Measurements from ENCODE around the gene GADD45GIP1. TPM values are rescaled to one million over a fixed set of nuclear protein-coding genes. Genes with fewer than 3 reads are reported as not detected.
A peak's percentile ranks its signal among the peaks of the same experiment; 100 is the strongest.
"Not testable (repeated sequence)": the region's sequence is repeated elsewhere in the genome, so short reads cannot be mapped to it uniquely, and the experiment has no call there.

GADD45GIP1 gene
- total RNA-seq, 6 experiments from 2014 or later, result 7.7 to 29.3 (median 10.0) TPM

DNA sequence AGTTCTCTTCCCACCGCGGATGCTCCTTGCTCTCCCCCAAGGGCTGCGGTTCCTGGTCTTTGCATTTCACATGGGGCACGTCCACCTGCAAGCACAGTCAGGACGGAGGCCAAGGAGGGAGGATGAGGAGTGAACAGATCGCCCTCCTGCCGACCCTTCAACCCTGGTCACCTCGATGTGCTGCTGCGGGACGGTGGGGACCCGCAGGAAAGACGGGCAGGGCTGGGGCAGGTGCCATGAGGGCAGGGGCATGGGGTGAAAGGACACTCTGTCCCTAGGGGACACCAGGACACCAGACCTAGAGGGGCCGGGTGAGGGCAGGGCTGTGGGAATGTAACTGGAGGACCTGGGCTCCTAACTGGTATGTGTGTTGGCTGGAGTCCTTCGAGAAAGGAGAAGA lies 38.8 kb downstream of the GADD45GIP1 start:
- no peaks in the 10 kb centered on the region for H3K27me3 ChIP-seq
- no peak overlapping the region for H3K27ac ChIP-seq
- intact Hi-C loops (cut with DNase I), result no loop called here
- H3K36me3 ChIP-seq, result peaks cover 0 to 11% (median 3%) of the 10 kb centered on the region in 4 donors
- peaks cover 0 to 10% (median 2%) of the 10 kb centered on the region in 4 donors for H3K4me1 ChIP-seq
- H3K9me3 ChIP-seq, result no peaks in the 10 kb centered on the region
- TF ChIP-seq, protein P1, sequence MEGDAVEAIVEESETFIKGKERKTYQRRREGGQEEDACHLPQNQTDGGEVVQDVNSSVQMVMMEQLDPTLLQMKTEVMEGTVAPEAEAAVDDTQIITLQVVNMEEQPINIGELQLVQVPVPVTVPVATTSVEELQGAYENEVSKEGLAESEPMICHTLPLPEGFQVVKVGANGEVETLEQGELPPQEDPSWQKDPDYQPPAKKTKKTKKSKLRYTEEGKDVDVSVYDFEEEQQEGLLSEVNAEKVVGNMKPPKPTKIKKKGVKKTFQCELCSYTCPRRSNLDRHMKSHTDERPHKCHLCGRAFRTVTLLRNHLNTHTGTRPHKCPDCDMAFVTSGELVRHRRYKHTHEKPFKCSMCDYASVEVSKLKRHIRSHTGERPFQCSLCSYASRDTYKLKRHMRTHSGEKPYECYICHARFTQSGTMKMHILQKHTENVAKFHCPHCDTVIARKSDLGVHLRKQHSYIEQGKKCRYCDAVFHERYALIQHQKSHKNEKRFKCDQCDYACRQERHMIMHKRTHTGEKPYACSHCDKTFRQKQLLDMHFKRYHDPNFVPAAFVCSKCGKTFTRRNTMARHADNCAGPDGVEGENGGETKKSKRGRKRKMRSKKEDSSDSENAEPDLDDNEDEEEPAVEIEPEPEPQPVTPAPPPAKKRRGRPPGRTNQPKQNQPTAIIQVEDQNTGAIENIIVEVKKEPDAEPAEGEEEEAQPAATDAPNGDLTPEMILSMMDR (IDR thresholded peaks at IDR 0.05), result no peak
- no peak for TF ChIP-seq POLR2A (IDR thresholded peaks at IDR 0.05)
- no peak overlapping the region for H3K4me3 ChIP-seq
- 100% methylated on average over 1 of the region's 14 CpGs for WGBS (ENCODE audit: insufficient coverage, low coverage, low lambda C conversion rate, missing lambda C conversion rate)
- DNase-seq, result no peak
- no peak for ATAC-seq

- H3K27ac ChIP-seq; H3K9me3 ChIP-seq; DNase-seq; H3K36me3 ChIP-seq; ATAC-seq; intact Hi-C loops (cut with DNase I); H3K27me3 ChIP-seq; H3K4me3 ChIP-seq: not testable (repeated sequence)
- 85% methylated on average over 4 of the region's 4 CpGs for WGBS (ENCODE audit: insufficient coverage, low coverage, low lambda C conversion rate, missing lambda C conversion rate)
- H3K4me1 ChIP-seq, result peaks cover 0 to 20% (median 2%) of the 10 kb centered on the region in 4 donors
These were observed 41.2 kb downstream of the GADD45GIP1 start for GRCh38 chr19:12915860-12916259.

DNA sequence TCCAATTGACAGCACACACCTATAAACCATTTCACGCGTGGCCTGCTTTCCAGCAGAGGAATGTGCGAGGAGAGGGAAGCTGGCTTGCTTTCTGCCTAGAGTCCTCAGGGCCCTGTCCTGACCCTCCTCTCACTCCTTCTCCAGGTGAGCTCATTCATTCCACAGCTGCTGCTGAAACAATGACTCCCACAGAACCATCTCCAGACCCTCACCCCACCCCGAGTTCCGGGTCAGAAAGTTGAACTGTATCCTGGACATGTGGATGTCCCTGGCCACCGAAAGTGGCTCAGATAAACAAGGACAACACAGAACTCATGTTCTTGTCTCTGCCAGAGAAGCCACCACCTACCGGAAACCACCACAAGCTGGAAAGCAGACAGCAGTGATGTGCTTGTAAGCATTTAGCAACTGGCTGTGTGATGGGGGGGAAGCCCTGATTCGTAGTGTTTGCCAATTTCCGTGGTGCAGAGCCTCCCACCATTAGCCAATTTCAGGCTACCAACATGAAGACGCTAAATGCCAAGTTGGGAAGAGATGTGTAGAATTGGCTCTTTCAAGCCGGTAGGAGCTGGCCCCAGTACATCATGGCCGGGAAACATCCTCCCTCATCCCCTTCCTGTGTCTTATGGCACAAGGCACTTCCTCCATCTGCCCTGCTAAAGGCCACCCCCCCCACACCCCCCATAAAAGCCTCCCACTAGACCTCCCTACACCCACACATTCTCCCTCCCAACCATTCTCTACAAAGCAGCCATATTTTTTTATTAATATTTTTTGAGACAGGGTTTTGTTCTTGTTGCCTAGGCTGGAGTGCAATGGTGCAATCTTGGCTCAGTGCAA lies 43.0 kb downstream of the GADD45GIP1 start:
- Histone ChIP-seq H3K4me3 (no peak overlapping the region), H3K4me1 (peaks cover 0 to 20% (median 2%) of the 10 kb centered on the region in 4 donors), H3K27me3 (no peaks in the 10 kb centered on the region), H3K27ac (no peak overlapping the region), H3K9me3 (no peaks in the 10 kb centered on the region), H3K36me3 (no peaks in the 10 kb centered on the region)
- intact Hi-C loops (cut with DNase I), result no loop called here
- DNase-seq (no peak), ATAC-seq (no peak)
- TF ChIP-seq, protein P1 (IDR thresholded peaks at IDR 0.05), result no peak
- TF ChIP-seq POLR2A (IDR thresholded peaks at IDR 0.05), result no peak
- WGBS (ENCODE audit: insufficient coverage, low coverage, low lambda C conversion rate, missing lambda C conversion rate), result 42% methylated on average over 6 of the region's 12 CpGs

DNA sequence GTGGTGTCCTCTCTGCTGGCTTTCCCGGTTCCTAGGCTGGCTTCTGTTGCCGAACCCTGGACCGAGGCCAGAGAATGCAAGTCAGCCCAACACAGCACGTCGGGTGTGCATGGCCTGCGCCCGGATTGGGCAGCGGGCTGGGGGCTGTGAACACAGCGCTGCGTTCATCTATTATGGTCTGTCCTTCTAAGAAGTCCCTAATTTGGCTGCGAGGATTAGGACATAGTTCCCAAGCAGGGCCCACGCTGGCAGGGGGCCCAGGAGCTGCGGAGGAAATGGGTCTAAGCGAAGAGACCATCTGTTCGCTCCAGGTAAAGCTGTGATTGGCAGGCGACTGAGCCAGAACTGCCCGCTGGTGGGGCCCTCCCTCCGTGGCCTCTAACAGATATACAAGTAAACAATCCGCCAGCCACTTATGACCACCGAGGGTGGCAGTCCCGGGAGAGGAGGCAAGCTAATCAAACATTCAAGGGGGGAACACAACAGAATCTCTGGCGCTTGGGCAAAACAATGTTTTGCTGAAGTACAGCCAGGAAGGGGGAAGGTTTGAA lies 43.9 kb downstream of the GADD45GIP1 start:
- Histone ChIP-seq H3K9me3 (no peaks in the 10 kb centered on the region), H3K27me3 (no peaks in the 10 kb centered on the region), H3K36me3 (no peaks in the 10 kb centered on the region), H3K27ac (no peak overlapping the region), H3K4me3 (no peak overlapping the region), H3K4me1 (peaks cover 0 to 15% (median 0%) of the 10 kb centered on the region in 4 donors)
- DNase-seq (peak in 1 of 3 donors; percentile 66), ATAC-seq (peak; percentile 68 to 76 (median 72))
- WGBS (ENCODE audit: insufficient coverage, low coverage, low lambda C conversion rate, missing lambda C conversion rate), result 10% methylated on average over 17 of the region's 22 CpGs
- intact Hi-C loops (cut with DNase I), result no loop called here
- TF ChIP-seq, protein P1 (IDR thresholded peaks at IDR 0.05), result no peak
- no peak for TF ChIP-seq POLR2A (IDR thresholded peaks at IDR 0.05)

DNA sequence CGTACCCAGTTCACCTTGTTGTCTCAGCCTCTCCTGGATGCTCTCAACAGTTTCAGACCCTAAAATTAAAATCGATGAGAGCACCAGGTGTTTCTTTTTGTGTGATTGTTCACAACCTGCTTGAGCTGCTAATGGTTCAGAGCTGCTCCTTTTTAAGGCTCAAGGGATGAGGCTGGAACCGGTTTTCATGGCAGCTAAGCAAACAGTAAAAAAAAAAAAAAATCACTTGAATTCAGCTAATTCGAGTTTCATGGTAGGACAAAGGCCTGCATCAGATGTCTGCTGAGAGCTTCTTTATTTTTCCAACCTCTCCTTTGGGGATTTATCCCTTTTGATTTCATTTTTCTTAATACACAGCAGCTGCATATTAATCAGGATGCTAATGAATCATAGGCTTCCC lies 44.5 kb downstream of the GADD45GIP1 start:
- Histone ChIP-seq H3K36me3 (no peaks in the 10 kb centered on the region), H3K9me3 (no peaks in the 10 kb centered on the region), H3K4me3 (no peak overlapping the region), H3K4me1 (peaks cover 0 to 15% (median 0%) of the 10 kb centered on the region in 4 donors), H3K27me3 (no peaks in the 10 kb centered on the region), H3K27ac (no peak overlapping the region)
- intact Hi-C loops (cut with DNase I), result no loop called here
- 46% methylated on average over 4 of the region's 4 CpGs for WGBS (ENCODE audit: insufficient coverage, low coverage, low lambda C conversion rate, missing lambda C conversion rate)
- no peak for TF ChIP-seq POLR2A (IDR thresholded peaks at IDR 0.05)
- TF ChIP-seq, protein P1 (IDR thresholded peaks at IDR 0.05), result no peak
- ATAC-seq (no peak), DNase-seq (no peak)

Measured in right lobe of liver (tissue), 6 donors.